ENCODE results near the gene CTNND2. TPM values are rescaled to one million over a fixed set of nuclear protein-coding genes. Genes with fewer than 3 reads are reported as not detected.

The CTNND2 gene
- total RNA-seq, 1 experiment from 2014 or later, result 7.0 TPM

- Histone ChIP-seq H3K4ac (ENCODE audit: low read depth, low read length) (no peak overlapping the region), H3K23me2 (ENCODE audit: insufficient read length, low read depth, low read length, poor library complexity, severe bottlenecking) (no peaks in the 10 kb centered on the region), H3K4me1 (ENCODE audit: insufficient read depth, low read length) (no peaks in the 10 kb centered on the region), H3K27me3 (ENCODE audit: insufficient read depth, low read length) (no peaks in the 10 kb centered on the region), H3K4me2 (ENCODE audit: insufficient read depth, insufficient read length, low read length) (no peak overlapping the region), H3K79me2 (ENCODE audit: insufficient read depth, low read length) (no peaks in the 10 kb centered on the region), H4K8ac (replicated peaks; ENCODE audit: insufficient read length, low read depth, low read length) (no peak overlapping the region), H2BK15ac (ENCODE audit: low read depth, low read length) (no peak overlapping the region), H2BK5ac (ENCODE audit: insufficient read length, low read length) (no peak overlapping the region), H2AFZ (ENCODE audit: low read length) (no peak overlapping the region), H3K9ac (ENCODE audit: extremely low read depth, insufficient read length, low read length) (no peak overlapping the region), H2BK20ac (ENCODE audit: low read depth, low read length, poor library complexity, severe bottlenecking) (no peak overlapping the region), H4K91ac (ENCODE audit: insufficient read length, low read depth, low read length) (no peak overlapping the region), H2AK5ac (ENCODE audit: insufficient read length, low read length) (no peak overlapping the region), H3K79me1 (ENCODE audit: insufficient read depth, low read depth, low read length, poor library complexity, severe bottlenecking) (no peaks in the 10 kb centered on the region), H2BK12ac (ENCODE audit: insufficient read length, low read depth, low read length) (no peak overlapping the region), H4K5ac (ENCODE audit: insufficient read length, low read depth, low read length) (no peak overlapping the region), H2BK120ac (ENCODE audit: low read depth, low read length, poor library complexity, severe bottlenecking) (no peak overlapping the region), H3K14ac (ENCODE audit: insufficient read depth, low read length) (no peak overlapping the region), H3K18ac (ENCODE audit: insufficient read length, low read depth, low read length) (no peak overlapping the region), H3K56ac (ENCODE audit: insufficient read length, low read depth, low read length) (no peak overlapping the region), H3K27ac (ENCODE audit: insufficient read length, low read depth, low read length) (no peak overlapping the region), H3K9me3 (ENCODE audit: control insufficient read depth, low read depth, low read length) (no peaks in the 10 kb centered on the region), H4K20me1 (ENCODE audit: control insufficient read depth, insufficient read depth, insufficient read length) (no peaks in the 10 kb centered on the region), H3K23ac (ENCODE audit: insufficient read length, low read depth, low read length) (no peak overlapping the region), H3T11ph (ENCODE audit: low read length) (no peak overlapping the region)
- TF ChIP-seq, protein P1, sequence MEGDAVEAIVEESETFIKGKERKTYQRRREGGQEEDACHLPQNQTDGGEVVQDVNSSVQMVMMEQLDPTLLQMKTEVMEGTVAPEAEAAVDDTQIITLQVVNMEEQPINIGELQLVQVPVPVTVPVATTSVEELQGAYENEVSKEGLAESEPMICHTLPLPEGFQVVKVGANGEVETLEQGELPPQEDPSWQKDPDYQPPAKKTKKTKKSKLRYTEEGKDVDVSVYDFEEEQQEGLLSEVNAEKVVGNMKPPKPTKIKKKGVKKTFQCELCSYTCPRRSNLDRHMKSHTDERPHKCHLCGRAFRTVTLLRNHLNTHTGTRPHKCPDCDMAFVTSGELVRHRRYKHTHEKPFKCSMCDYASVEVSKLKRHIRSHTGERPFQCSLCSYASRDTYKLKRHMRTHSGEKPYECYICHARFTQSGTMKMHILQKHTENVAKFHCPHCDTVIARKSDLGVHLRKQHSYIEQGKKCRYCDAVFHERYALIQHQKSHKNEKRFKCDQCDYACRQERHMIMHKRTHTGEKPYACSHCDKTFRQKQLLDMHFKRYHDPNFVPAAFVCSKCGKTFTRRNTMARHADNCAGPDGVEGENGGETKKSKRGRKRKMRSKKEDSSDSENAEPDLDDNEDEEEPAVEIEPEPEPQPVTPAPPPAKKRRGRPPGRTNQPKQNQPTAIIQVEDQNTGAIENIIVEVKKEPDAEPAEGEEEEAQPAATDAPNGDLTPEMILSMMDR (conservative IDR thresholded peaks at IDR 0.05), result no peak
- Mint-ChIP-seq H3K27ac (no peak overlapping the region), H3K27me3 (ENCODE audit: low read depth) (no peaks in the 10 kb centered on the region; the same call in none of the 2 replicates), H3K9me3 (no peaks in the 10 kb centered on the region), H3K4me1 (peaks cover 2 to 4% of the 10 kb centered on the region in 2 experiments; a peak in 2 of 4 replicates), H3K4me3 (no peak overlapping the region), H3K36me3 (ENCODE audit: insufficient read depth in 1 of 3, low read depth in 3 of 3) (no peaks in the 10 kb centered on the region)
- DNase-seq, result no peak
- WGBS (ENCODE audit: extremely low coverage, insufficient read length, low lambda C conversion rate), result no CpG with 5 or more reads among the region's 3 CpGs
Measured at GRCh38 chr5:11050596-11051304, 853.5 kb downstream of the CTNND2 start.
